CD4-positive, alpha-beta memory T cell (primary cell): Measurements from ENCODE around the gene EPHA2. TPM values are rescaled to one million over a fixed set of nuclear protein-coding genes. Genes with fewer than 3 reads are reported as not detected.

ENCODE experiments used
- CTCF ChIA-PET: fragments of 350-600 bp; sonication (Branson Sonifier 250); formaldehyde crosslinking; loops from one replicate; lab custom pipeline; 2021; ENCODE audit warnings: inconsistent platforms; ENCODE audit not compliant: partially characterized antibody; lab: Charles Lee
- POLR2A ChIA-PET: fragments of 350-600 bp; sonication (Branson Sonifier 250); formaldehyde crosslinking; loops from one replicate; lab custom pipeline; 2021; ENCODE audit not compliant: partially characterized antibody; lab: Charles Lee
- DNase-seq, 5 donors: peaks; one replicate each; pipeline versions ENCODE4 v3.0.0 to v3.0.0-alpha.2; 2020 to 2022; ENCODE audit warnings: mixed read lengths in 1 of 5
- H3K27ac ChIP-seq: one replicate; pipeline ENCODE4 v1.7.0; 2013; ENCODE audit warnings: low read depth, low read length
- H3K27me3 ChIP-seq: 2 replicates; pipeline ENCODE4 v1.7.0; 2013; ENCODE audit warnings: mild to moderate bottlenecking, low read length, moderate library complexity; ENCODE audit not compliant: insufficient read depth
- H3K36me3 ChIP-seq: 2 replicates; pipeline ENCODE4 v1.7.0; 2013; ENCODE audit warnings: mild to moderate bottlenecking, low read length, moderate library complexity; ENCODE audit not compliant: insufficient read depth
- H3K4me1 ChIP-seq: 2 replicates; pipeline ENCODE4 v1.7.0; 2013; ENCODE audit warnings: mild to moderate bottlenecking, low read length, moderate library complexity; ENCODE audit not compliant: insufficient read depth
- H3K4me3 ChIP-seq, 2 donors: one replicate each; pipeline ENCODE4 v1.7.0; 2013; ENCODE audit warnings: low read length in 2 of 2, mild to moderate bottlenecking in 1 of 2
- H3K9me3 ChIP-seq, 2 donors: one replicate each; pipeline ENCODE4 v1.7.0; 2013; ENCODE audit warnings: low read length in 2 of 2, control low read depth in 1 of 2; ENCODE audit not compliant: control insufficient read depth in 1 of 2
- H3K27ac Mint-ChIP-seq, 7 donors: one replicate each; pipeline ENCODE4 v1.8.0; 2020 to 2021; ENCODE audit warnings: mixed read lengths in 7 of 7, mild to moderate bottlenecking in 6 of 7, inconsistent platforms in 3 of 7, moderate library complexity in 3 of 7
- H3K27me3 Mint-ChIP-seq, 2 donors: one replicate each; pipeline ENCODE4 v1.8.0; 2020 to 2021; ENCODE audit warnings: mixed read lengths in 2 of 2
- H3K36me3 Mint-ChIP-seq, 2 donors: one replicate each; pipeline ENCODE4 v1.8.0; 2020 to 2021; ENCODE audit warnings: mixed read lengths in 2 of 2, inconsistent platforms in 1 of 2, mild to moderate bottlenecking in 1 of 2
- H3K4me1 Mint-ChIP-seq, 4 donors: one replicate each; pipeline ENCODE4 v1.8.0; 2020 to 2021; ENCODE audit warnings: mixed read lengths in 4 of 4, mild to moderate bottlenecking in 1 of 4
- H3K4me3 Mint-ChIP-seq, 8 donors: one replicate each; pipeline ENCODE4 v1.8.0; 2020 to 2021; ENCODE audit warnings: mixed read lengths in 8 of 8, mild to moderate bottlenecking in 7 of 8, moderate library complexity in 6 of 8, inconsistent platforms in 3 of 8
- H3K9me3 Mint-ChIP-seq, 8 donors: one replicate each; pipeline ENCODE4 v1.8.0; 2020 to 2021; ENCODE audit warnings: mixed read lengths in 8 of 8, mild to moderate bottlenecking in 5 of 8, inconsistent platforms in 3 of 8, moderate library complexity in 1 of 8
- intact Hi-C: fragments of 100-400 bp; cut with micrococcal nuclease; formaldehyde crosslinking; loops from one replicate; pipeline ENCODE4 v1.15.1; 2023
- polyA plus RNA-seq, 2 donors: library from polyadenylated mRNA; unstranded; fragments of 300-500 nt; fragmentation: Illumina TruSeq; gene quantifications; one replicate each; pipeline ENCODE4 v1.2.3, GENCODE V29; 2021
- total RNA-seq, 2 experiments: library from RNA; stranded (reverse); gene quantifications; one replicate each; pipeline ENCODE4 v1.2.3, GENCODE V29; 2021

Gene EPHA2
- total and polyA plus RNA-seq, 4 experiments from 2014 or later, result not detected

GRCh38 chr1:16126160-16126559, 29.7 kb downstream of the EPHA2 start:
- Histone ChIP-seq H3K36me3 (no peaks in the 10 kb centered on the region), H3K27ac (no peak overlapping the region), H3K27me3 (no peaks in the 10 kb centered on the region), H3K4me1 (peaks cover 11% of the 10 kb centered on the region), H3K4me3 (no peak overlapping the region), H3K9me3 (no peaks in the 10 kb centered on the region)
- intact Hi-C loops, result no loop called here
- DNase-seq, result no peak
- Mint-ChIP-seq H3K9me3 (no peaks in the 10 kb centered on the region), H3K4me1 (peaks cover 4 to 14% (median 11%) of the 10 kb centered on the region in 4 donors), H3K4me3 (no peak overlapping the region), H3K27me3 (peaks cover 2% of the 10 kb centered on the region in 2 donors), H3K27ac (no peak overlapping the region), H3K36me3 (no peaks in the 10 kb centered on the region)
- ChIA-PET CTCF (no interaction called here), POLR2A (interaction anchor here (1.4 kb wide), 1 partner anchor 25 kb away, joined by 4 read pairs; no protein-coding TSS in a partner anchor)

DNA sequence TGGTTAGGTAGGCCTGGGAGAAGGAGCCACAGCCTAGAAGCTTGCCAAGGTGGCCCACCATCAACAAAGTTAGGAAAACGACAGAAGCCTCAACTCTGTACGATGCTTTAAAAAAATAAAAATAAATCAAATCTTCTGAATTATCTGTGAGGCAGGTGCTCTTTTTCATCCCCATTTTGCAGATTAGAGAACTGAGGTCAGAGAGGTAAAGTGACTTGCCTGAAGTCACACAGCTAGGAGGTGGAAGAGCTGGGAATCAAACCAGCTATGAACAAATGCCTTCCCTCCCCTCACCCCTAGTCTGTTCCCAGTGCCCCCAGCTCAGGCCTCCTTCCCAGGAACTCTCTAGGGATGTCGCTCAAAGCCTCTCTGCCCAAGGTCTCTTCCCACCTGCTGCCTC, 30.4 kb downstream of the EPHA2 start:
- no peak overlapping the region for H3K4me3 Mint-ChIP-seq
- no peaks in the 10 kb centered on the region for H3K9me3 ChIP-seq
- H3K27ac ChIP-seq, result no peak overlapping the region
- intact Hi-C loops, result no loop called here
- H3K36me3 ChIP-seq, result no peaks in the 10 kb centered on the region
- no peak for DNase-seq
- no peaks in the 10 kb centered on the region for H3K27me3 ChIP-seq
- ChIA-PET POLR2A (no interaction called here), CTCF (interaction anchor here (0.5 kb wide), 1 partner anchor 47 kb away, joined by 3 read pairs; no protein-coding TSS in a partner anchor)
- H3K4me3 ChIP-seq, result no peak overlapping the region
- H3K4me1 Mint-ChIP-seq, result peaks cover 4 to 14% (median 11%) of the 10 kb centered on the region in 4 donors
- no peaks in the 10 kb centered on the region for H3K9me3 Mint-ChIP-seq
- no peaks in the 10 kb centered on the region for H3K36me3 Mint-ChIP-seq
- no peak overlapping the region for H3K27ac Mint-ChIP-seq
- H3K27me3 Mint-ChIP-seq, result peaks cover 2% of the 10 kb centered on the region in 2 donors
- H3K4me1 ChIP-seq, result peaks cover 11% of the 10 kb centered on the region

- no peaks in the 10 kb centered on the region for H3K9me3 Mint-ChIP-seq
- intact Hi-C loops, result no loop called here
- no peak overlapping the region for H3K27ac Mint-ChIP-seq
- peaks cover 11% of the 10 kb centered on the region for H3K4me1 ChIP-seq
- POLR2A ChIA-PET, result no interaction called here
- peaks cover 2% of the 10 kb centered on the region in 2 donors for H3K27me3 Mint-ChIP-seq
- H3K36me3 Mint-ChIP-seq, result no peaks in the 10 kb centered on the region
- DNase-seq, result no peak
- H3K27ac ChIP-seq, result no peak overlapping the region
- no peaks in the 10 kb centered on the region for H3K9me3 ChIP-seq
- H3K4me3 ChIP-seq, result no peak overlapping the region
- CTCF ChIA-PET, result interaction anchor here (0.5 kb wide), 1 partner anchor 46 kb away, joined by 3 read pairs; no protein-coding TSS in a partner anchor
- H3K4me1 Mint-ChIP-seq, result peaks cover 4 to 14% (median 11%) of the 10 kb centered on the region in 4 donors
- H3K4me3 Mint-ChIP-seq, result no peak overlapping the region
- H3K36me3 ChIP-seq, result no peaks in the 10 kb centered on the region
- no peaks in the 10 kb centered on the region for H3K27me3 ChIP-seq
These were observed 30.8 kb downstream of the EPHA2 start for GRCh38 chr1:16125088-16125470.

- peaks cover 2% of the 10 kb centered on the region in 2 donors for H3K27me3 Mint-ChIP-seq
- H3K4me3 ChIP-seq, result no peak overlapping the region
- H3K36me3 Mint-ChIP-seq, result no peaks in the 10 kb centered on the region
- peaks cover 11% of the 10 kb centered on the region for H3K4me1 ChIP-seq
- H3K27me3 ChIP-seq, result no peaks in the 10 kb centered on the region
- no peaks in the 10 kb centered on the region for H3K36me3 ChIP-seq
- H3K9me3 Mint-ChIP-seq, result no peaks in the 10 kb centered on the region
- H3K27ac ChIP-seq, result no peak overlapping the region
- no peak for DNase-seq
- intact Hi-C loops, result no loop called here
- H3K9me3 ChIP-seq, result no peaks in the 10 kb centered on the region
- H3K4me1 Mint-ChIP-seq, result peaks cover 4 to 14% (median 11%) of the 10 kb centered on the region in 4 donors
- H3K4me3 Mint-ChIP-seq, result peak overlapping the region in 1 of 8 donors; percentile 39
- H3K27ac Mint-ChIP-seq, result peak overlapping the region in 1 of 7 donors; percentile 25
- CTCF ChIA-PET, result no interaction called here
- POLR2A ChIA-PET, result no interaction called here
These were observed 31.3 kb downstream of the EPHA2 start for GRCh38 chr1:16124377-16125087.

DNA sequence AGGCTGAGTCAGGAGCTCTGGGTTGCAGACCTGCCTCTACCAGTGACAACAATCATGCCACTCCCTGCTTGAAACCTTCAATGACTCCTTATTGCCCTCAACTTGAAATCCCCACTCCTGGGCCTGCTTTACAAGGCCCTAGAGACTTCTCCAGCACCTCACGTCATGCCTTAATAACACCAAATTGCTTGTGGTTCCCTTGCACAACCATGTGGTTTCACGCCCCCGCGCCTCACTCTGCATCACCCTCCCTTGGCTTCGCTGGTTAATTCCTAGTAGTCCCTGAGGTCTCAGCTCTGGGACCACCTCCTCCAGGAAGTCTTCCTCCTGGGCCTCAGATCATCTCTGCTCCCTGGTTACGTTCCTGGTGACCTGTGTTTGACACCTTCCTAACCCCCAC, 33.0 kb downstream of the EPHA2 start:
- H3K36me3 ChIP-seq, result no peaks in the 10 kb centered on the region
- POLR2A ChIA-PET, result no interaction called here
- peaks cover 11% of the 10 kb centered on the region for H3K4me1 ChIP-seq
- Mint-ChIP-seq H3K4me3 (peak overlapping the region in 2 of 8 donors; percentile 7 to 77), H3K9me3 (no peaks in the 10 kb centered on the region), H3K36me3 (no peaks in the 10 kb centered on the region), H3K4me1 (peaks cover 4 to 14% (median 11%) of the 10 kb centered on the region in 4 donors), H3K27me3 (peaks cover 0 to 2% of the 10 kb centered on the region in 2 donors), H3K27ac (peak overlapping the region in 5 of 7 donors; percentile 3 to 46 (median 13))
- no peaks in the 10 kb centered on the region for H3K27me3 ChIP-seq
- H3K27ac ChIP-seq, result no peak overlapping the region
- H3K4me3 ChIP-seq, result no peak overlapping the region
- peak in 4 of 5 donors; percentile 11 to 57 (median 22) for DNase-seq
- H3K9me3 ChIP-seq, result no peaks in the 10 kb centered on the region
- CTCF ChIA-PET, result no interaction called here
- intact Hi-C loops, result no loop called here

DNA sequence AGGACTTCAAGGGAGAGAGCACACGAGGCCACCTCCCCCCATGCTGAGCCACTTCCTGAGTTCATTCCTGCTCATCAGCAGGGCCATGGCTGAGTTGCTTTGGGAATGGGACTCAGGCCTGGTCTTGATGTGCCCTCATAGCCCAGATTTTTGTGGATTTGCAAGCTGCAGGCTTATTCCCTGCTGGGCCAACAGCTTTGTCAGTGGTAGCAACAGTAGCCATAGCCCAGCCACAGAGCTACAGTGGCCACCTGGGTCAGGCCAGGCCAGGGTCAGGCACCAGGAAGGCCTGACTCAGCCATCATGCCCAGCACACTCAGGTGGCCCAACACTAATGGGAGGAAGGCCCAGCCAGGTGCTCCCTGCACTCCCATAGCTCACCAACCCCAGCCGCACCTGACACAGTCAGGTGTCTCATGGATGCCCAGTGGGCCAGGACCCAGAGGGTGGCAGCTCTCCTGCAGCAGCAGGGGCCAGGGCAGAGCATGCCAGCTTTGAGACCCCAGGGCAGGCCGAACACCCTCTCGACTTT, 33.5 kb downstream of the EPHA2 start:
- Mint-ChIP-seq H3K4me1 (peaks cover 4 to 14% (median 11%) of the 10 kb centered on the region in 4 donors), H3K4me3 (peak overlapping the region in 1 of 8 donors; percentile 77), H3K27ac (peak overlapping the region in 2 of 7 donors; percentile 10 to 13), H3K27me3 (peaks cover 0 to 2% of the 10 kb centered on the region in 2 donors), H3K9me3 (no peaks in the 10 kb centered on the region), H3K36me3 (no peaks in the 10 kb centered on the region)
- Histone ChIP-seq H3K36me3 (no peaks in the 10 kb centered on the region), H3K4me1 (peaks cover 11% of the 10 kb centered on the region), H3K27ac (no peak overlapping the region), H3K4me3 (no peak overlapping the region), H3K27me3 (no peaks in the 10 kb centered on the region), H3K9me3 (no peaks in the 10 kb centered on the region)
- intact Hi-C loops, result no loop called here
- CTCF ChIA-PET, result no interaction called here
- DNase-seq, result no peak
- POLR2A ChIA-PET, result no interaction called here

GRCh38 chr1:16120940-16121410, 34.9 kb downstream of the EPHA2 start:
- Histone ChIP-seq H3K4me1 (peaks cover 11% of the 10 kb centered on the region), H3K36me3 (no peaks in the 10 kb centered on the region), H3K9me3 (no peaks in the 10 kb centered on the region), H3K27ac (no peak overlapping the region), H3K4me3 (no peak overlapping the region), H3K27me3 (no peaks in the 10 kb centered on the region)
- CTCF ChIA-PET, result no interaction called here
- intact Hi-C loops, result no loop called here
- Mint-ChIP-seq H3K36me3 (no peaks in the 10 kb centered on the region), H3K9me3 (no peaks in the 10 kb centered on the region), H3K4me1 (peaks cover 4 to 14% (median 11%) of the 10 kb centered on the region in 4 donors), H3K27ac (no peak overlapping the region), H3K4me3 (no peak overlapping the region), H3K27me3 (peaks cover 2% of the 10 kb centered on the region in 2 donors)
- POLR2A ChIA-PET, result no interaction called here
- no peak for DNase-seq
